GM19452 (cell line): ENCODE measurements around the gene AGAP9.
"Not testable (repeated sequence)": the region's sequence is repeated elsewhere in the genome, so short reads cannot be mapped to it uniquely, and the experiment has no call there.

Experiments
- ATAC-seq: cut with Tn5 transposase; IDR thresholded peaks from one replicate; pipeline ENCODE4 v1.9.1; 2021; ENCODE audit not compliant: unreplicated experiment

The AGAP9 gene

GRCh38 chr10:47523475-47523874 lies at the start of gene AGAP9:
Gene AGAP9, minus strand, starts transcription at chr10:47523638. Its CDS starts 112 bp downstream, at chr10:47523526.
- ATAC-seq, result not testable (repeated sequence)

- not testable (repeated sequence) for ATAC-seq
Observed at GRCh38 chr10:47571138-47571912, 47.9 kb upstream of the AGAP9 start.

GRCh38 chr10:47566757-47567156 lies 43.3 kb upstream of the AGAP9 start:
- ATAC-seq, result not testable (repeated sequence)

- ATAC-seq, result not testable (repeated sequence)
Observed at GRCh38 chr10:47566108-47566699, 42.8 kb upstream of the AGAP9 start.

GRCh38 chr10:47565517-47565920 lies 42.1 kb upstream of the AGAP9 start:
- ATAC-seq, result not testable (repeated sequence)

GRCh38 chr10:47564953-47565352 lies 41.5 kb upstream of the AGAP9 start:
- not testable (repeated sequence) for ATAC-seq

GRCh38 chr10:47564318-47564717 lies 40.9 kb upstream of the AGAP9 start:
- ATAC-seq, result not testable (repeated sequence)

GRCh38 chr10:47560452-47560851 lies 37.0 kb upstream of the AGAP9 start:
- not testable (repeated sequence) for ATAC-seq

- not testable (repeated sequence) for ATAC-seq
Observed at GRCh38 chr10:47559718-47560308, 36.4 kb upstream of the AGAP9 start.

GRCh38 chr10:47558109-47558508 lies 34.7 kb upstream of the AGAP9 start:
- ATAC-seq, result not testable (repeated sequence)

GRCh38 chr10:47557616-47558015 lies 34.2 kb upstream of the AGAP9 start:
- ATAC-seq, result not testable (repeated sequence)

- ATAC-seq, result not testable (repeated sequence)
Observed at GRCh38 chr10:47555334-47555733, 31.9 kb upstream of the AGAP9 start.

GRCh38 chr10:47554552-47554951 lies 31.1 kb upstream of the AGAP9 start:
- not testable (repeated sequence) for ATAC-seq

GRCh38 chr10:47553860-47554247 lies 30.4 kb upstream of the AGAP9 start:
- ATAC-seq, result not testable (repeated sequence)

GRCh38 chr10:47553214-47553859 lies 29.9 kb upstream of the AGAP9 start:
- peak; percentile 85 for ATAC-seq

GRCh38 chr10:47552719-47553118 lies 29.3 kb upstream of the AGAP9 start:
- peak; percentile 42 for ATAC-seq

- not testable (repeated sequence) for ATAC-seq
Observed at GRCh38 chr10:47547286-47547685, 23.8 kb upstream of the AGAP9 start.

GRCh38 chr10:47536430-47536829 lies 13.0 kb upstream of the AGAP9 start:
- not testable (repeated sequence) for ATAC-seq

GRCh38 chr10:47502313-47502712 lies 21.1 kb downstream of the AGAP9 start:
- ATAC-seq, result not testable (repeated sequence)

- not testable (repeated sequence) for ATAC-seq
Observed at GRCh38 chr10:47494226-47494625, 29.2 kb downstream of the AGAP9 start.

- ATAC-seq, result not testable (repeated sequence)
Observed at GRCh38 chr10:47491600-47491999, 31.8 kb downstream of the AGAP9 start, which contains the start of gene FAM25G. Gene FAM25G, minus strand, starts transcription at chr10:47491700. Its CDS starts 26 bp downstream, at chr10:47491674.
